ENCODE results near the gene GHITM. TPM values are rescaled to one million over a fixed set of nuclear protein-coding genes. Genes with fewer than 3 reads are reported as not detected.
"Not testable (repeated sequence)": the region's sequence is repeated elsewhere in the genome, so short reads cannot be mapped to it uniquely, and the experiment has no call there.

GHITM gene
- total and polyA plus RNA-seq, 3 donors from 2014 or later: 140 to 284 (median 220) TPM

GRCh38 chr10:84176836-84177474 lies 37.6 kb downstream of the GHITM start:
- 92 to 93% methylated on average over 2 to 4 of the region's 4 CpGs for WGBS, 2 donors

DNA sequence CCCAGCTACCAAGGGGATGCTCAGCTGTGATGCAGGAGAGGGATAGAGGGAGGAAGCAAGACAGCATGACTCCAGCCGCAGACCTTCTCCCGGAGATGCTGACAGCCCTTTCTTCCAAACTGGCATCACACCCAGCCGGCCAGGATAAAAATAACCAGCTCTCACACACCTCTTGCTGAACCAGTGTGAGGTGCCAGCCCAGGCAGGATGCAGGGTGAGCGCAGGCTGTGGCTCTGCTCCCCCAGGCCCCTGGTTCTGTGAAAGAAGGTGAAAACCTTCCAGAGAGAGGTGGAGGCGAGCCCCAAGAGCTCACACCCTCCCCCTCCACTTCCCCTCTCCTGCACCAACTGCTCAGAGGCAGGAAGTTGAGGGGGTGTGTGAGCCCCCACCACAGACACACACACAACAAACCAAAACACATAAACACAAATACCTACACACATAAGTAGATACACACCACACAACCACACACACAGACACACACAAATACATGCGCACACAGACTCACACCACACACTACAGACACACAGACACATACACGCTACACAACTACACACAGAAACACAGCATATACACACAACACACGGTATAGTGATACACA lies 38.3 kb downstream of the GHITM start:
- Histone ChIP-seq H3K36me3 (ENCODE audit: low read depth, missing control alignments) (no peaks in the 10 kb centered on the region), H3K27me3 (no peaks in the 10 kb centered on the region), H3K4me3 (no peak overlapping the region), H3K27ac (no peak overlapping the region), H3K9me3 (no peaks in the 10 kb centered on the region), H3K4me1 (no peaks in the 10 kb centered on the region)
- 76 to 77% methylated on average over 7 to 8 of the region's 8 CpGs for WGBS, 2 donors
- TF ChIP-seq, protein P1, sequence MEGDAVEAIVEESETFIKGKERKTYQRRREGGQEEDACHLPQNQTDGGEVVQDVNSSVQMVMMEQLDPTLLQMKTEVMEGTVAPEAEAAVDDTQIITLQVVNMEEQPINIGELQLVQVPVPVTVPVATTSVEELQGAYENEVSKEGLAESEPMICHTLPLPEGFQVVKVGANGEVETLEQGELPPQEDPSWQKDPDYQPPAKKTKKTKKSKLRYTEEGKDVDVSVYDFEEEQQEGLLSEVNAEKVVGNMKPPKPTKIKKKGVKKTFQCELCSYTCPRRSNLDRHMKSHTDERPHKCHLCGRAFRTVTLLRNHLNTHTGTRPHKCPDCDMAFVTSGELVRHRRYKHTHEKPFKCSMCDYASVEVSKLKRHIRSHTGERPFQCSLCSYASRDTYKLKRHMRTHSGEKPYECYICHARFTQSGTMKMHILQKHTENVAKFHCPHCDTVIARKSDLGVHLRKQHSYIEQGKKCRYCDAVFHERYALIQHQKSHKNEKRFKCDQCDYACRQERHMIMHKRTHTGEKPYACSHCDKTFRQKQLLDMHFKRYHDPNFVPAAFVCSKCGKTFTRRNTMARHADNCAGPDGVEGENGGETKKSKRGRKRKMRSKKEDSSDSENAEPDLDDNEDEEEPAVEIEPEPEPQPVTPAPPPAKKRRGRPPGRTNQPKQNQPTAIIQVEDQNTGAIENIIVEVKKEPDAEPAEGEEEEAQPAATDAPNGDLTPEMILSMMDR (IDR thresholded peaks at IDR 0.05): no peak
- TF ChIP-seq POLR2A (IDR thresholded peaks at IDR 0.05): no peak
- DNase-seq: no peak
- intact Hi-C loops (cut with DNase I; ENCODE audit: low total_unique reads): no loop called here

More at GRCh38 chr10:84176836-84177474, 37.6 kb downstream of the GHITM start:
- intact Hi-C loops (cut with DNase I; ENCODE audit: low total_unique reads): no loop called here
- Histone ChIP-seq H3K27ac (no peak overlapping the region), H3K36me3 (ENCODE audit: low read depth, missing control alignments) (no peaks in the 10 kb centered on the region), H3K9me3 (no peaks in the 10 kb centered on the region), H3K4me3 (no peak overlapping the region), H3K27me3 (no peaks in the 10 kb centered on the region), H3K4me1 (no peaks in the 10 kb centered on the region)
- DNase-seq: no peak
- TF ChIP-seq POLR2A (IDR thresholded peaks at IDR 0.05): no peak
- TF ChIP-seq, protein P1 (IDR thresholded peaks at IDR 0.05): no peak

DNA sequence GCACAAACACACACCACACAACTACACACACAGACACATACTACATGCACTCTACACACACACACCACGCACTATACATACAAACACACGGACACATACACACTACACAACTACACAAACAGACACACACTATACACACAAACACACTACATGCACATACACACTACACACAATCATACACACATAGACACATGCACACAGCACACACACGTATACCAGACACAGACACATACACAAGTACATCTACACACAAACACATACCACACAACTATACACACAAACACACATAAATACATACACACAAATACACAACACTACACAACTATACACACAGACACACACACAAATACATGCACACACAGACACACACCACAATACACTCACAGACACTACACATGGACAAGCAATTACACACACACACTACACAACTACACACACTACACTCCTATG lies 38.9 kb downstream of the GHITM start:
- H3K9me3 ChIP-seq: no peaks in the 10 kb centered on the region
- TF ChIP-seq POLR2A (IDR thresholded peaks at IDR 0.05): no peak
- TF ChIP-seq, protein P1 (IDR thresholded peaks at IDR 0.05): no peak
- H3K27ac ChIP-seq: no peak overlapping the region
- H3K4me1 ChIP-seq: no peaks in the 10 kb centered on the region
- no peaks in the 10 kb centered on the region for H3K36me3 ChIP-seq (ENCODE audit: low read depth, missing control alignments)
- H3K4me3 ChIP-seq: no peak overlapping the region
- no peak for DNase-seq
- no peaks in the 10 kb centered on the region for H3K27me3 ChIP-seq
- intact Hi-C loops (cut with DNase I; ENCODE audit: low total_unique reads): no loop called here
- WGBS, 2 donors: 89 to 91% methylated on average over 3 of the region's 3 CpGs

- H3K4me1 ChIP-seq: no peaks in the 10 kb centered on the region
- H3K27ac ChIP-seq: no peak overlapping the region
- DNase-seq: no peak
- TF ChIP-seq, protein P1 (IDR thresholded peaks at IDR 0.05): no peak
- no peak for TF ChIP-seq POLR2A (IDR thresholded peaks at IDR 0.05)
- no peaks in the 10 kb centered on the region for H3K27me3 ChIP-seq
- 70 to 80% methylated on average over 9 to 12 of the region's 12 CpGs for WGBS, 2 donors
- H3K4me3 ChIP-seq: no peak overlapping the region
- H3K9me3 ChIP-seq: no peaks in the 10 kb centered on the region
- intact Hi-C loops (cut with DNase I; ENCODE audit: low total_unique reads): no loop called here
- H3K36me3 ChIP-seq (ENCODE audit: low read depth, missing control alignments): no peaks in the 10 kb centered on the region
These were observed 39.9 kb downstream of the GHITM start for GRCh38 chr10:84179059-84179710.

DNA sequence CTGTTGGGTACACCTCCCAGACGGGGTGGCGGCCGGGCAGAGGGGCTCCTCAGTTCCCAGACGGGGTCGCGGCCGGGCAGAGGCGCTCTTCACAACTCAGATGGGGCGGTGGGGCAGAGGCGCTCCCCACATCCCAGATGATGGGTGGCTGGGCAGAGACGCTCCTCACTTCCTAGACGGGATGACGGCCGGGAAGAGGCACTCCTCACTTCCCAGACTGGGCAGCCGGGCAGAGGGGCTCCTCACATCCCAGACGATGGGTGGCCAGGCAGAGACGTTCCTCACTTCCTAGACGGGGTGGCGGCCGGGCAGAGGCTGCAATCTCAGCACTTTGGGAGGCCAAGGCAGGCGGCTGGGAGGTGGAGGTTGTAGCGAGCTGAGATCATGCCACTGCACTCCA lies 41.1 kb downstream of the GHITM start:
- H3K4me3 ChIP-seq; H3K9me3 ChIP-seq; DNase-seq; intact Hi-C loops (cut with DNase I; ENCODE audit: low total_unique reads); H3K4me1 ChIP-seq; H3K27ac ChIP-seq; H3K36me3 ChIP-seq (ENCODE audit: low read depth, missing control alignments); H3K27me3 ChIP-seq: not testable (repeated sequence)
- WGBS, 2 donors: 88 to 95% methylated on average over 17 of the region's 22 CpGs
